ENCODE measurements around the gene FOCAD. TPM values are rescaled to one million over a fixed set of nuclear protein-coding genes. Genes with fewer than 3 reads are reported as not detected.

Gene FOCAD
- total and polyA plus RNA-seq, 7 donors = 7.4 to 51.5 (median 25.5) TPM

DNA sequence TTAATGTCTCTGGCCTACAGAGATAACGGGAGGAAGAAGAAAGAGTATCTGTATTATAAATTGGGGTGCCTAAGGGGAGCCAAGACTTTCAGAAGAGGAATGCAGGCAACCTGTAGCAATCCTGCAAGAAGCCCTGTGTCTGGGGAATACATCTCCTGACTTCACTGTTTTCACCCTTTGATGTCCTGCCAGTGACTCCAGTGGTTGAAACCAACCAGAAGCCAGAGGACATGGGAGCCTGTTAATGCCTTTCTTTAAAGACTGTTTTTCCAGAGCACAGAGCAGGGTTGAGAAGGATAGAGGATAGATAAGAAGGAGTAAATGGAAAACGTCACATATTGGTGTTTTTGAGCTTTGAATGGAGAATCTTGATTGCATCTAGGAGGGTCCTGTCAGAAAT is 196.2 kb downstream of the FOCAD start:
- Histone ChIP-seq H3K27ac (no peak overlapping the region), H3K9me3 (no peaks in the 10 kb centered on the region), H3K27me3 (no peaks in the 10 kb centered on the region), H3K4me3 (no peak overlapping the region), H3K36me3 (peaks cover 0 to 24% (median 4%) of the 10 kb centered on the region in 4 donors), H3K4me1 (no peaks in the 10 kb centered on the region)
- intact Hi-C loops (cut with DNase I) = loop anchor here (5.0 kb wide), 1 partner anchor 253 kb away; no protein-coding TSS in a partner anchor
- DNase-seq = no peak
- 94 to 96% methylated on average over 2 of the region's 2 CpGs for WGBS, 2 donors
- TF ChIP-seq, protein P1, sequence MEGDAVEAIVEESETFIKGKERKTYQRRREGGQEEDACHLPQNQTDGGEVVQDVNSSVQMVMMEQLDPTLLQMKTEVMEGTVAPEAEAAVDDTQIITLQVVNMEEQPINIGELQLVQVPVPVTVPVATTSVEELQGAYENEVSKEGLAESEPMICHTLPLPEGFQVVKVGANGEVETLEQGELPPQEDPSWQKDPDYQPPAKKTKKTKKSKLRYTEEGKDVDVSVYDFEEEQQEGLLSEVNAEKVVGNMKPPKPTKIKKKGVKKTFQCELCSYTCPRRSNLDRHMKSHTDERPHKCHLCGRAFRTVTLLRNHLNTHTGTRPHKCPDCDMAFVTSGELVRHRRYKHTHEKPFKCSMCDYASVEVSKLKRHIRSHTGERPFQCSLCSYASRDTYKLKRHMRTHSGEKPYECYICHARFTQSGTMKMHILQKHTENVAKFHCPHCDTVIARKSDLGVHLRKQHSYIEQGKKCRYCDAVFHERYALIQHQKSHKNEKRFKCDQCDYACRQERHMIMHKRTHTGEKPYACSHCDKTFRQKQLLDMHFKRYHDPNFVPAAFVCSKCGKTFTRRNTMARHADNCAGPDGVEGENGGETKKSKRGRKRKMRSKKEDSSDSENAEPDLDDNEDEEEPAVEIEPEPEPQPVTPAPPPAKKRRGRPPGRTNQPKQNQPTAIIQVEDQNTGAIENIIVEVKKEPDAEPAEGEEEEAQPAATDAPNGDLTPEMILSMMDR (IDR thresholded peaks at IDR 0.05) = no peak
- TF ChIP-seq POLR2AphosphoS5 (IDR thresholded peaks at IDR 0.05) (peak in 1 of 4 donors; percentile 17), EP300 (IDR thresholded peaks at IDR 0.05) (no peak)

DNA sequence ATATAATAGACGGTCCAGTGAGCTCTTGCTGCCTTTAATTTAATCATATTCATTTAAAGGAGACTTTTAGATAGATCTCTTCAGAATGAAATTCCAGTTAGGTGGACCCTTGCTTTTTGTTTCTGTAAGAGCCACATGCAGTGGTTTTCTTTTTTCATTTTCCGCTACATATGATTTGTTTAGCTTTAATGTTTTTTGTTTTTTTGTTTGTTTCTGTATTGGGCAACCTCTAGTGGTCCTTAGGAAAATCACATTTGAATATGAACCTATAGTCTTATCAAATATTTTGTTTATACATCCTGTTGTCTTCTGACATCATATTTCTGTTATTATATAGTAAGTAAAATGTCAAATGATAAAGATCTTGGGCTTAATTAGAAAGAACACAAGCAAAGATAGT is 196.6 kb downstream of the FOCAD start:
- Histone ChIP-seq H3K36me3 (peaks cover 0 to 24% (median 4%) of the 10 kb centered on the region in 4 donors), H3K27me3 (no peaks in the 10 kb centered on the region), H3K4me1 (no peaks in the 10 kb centered on the region), H3K4me3 (no peak overlapping the region), H3K9me3 (no peaks in the 10 kb centered on the region), H3K27ac (no peak overlapping the region)
- TF ChIP-seq POLR2AphosphoS5 (IDR thresholded peaks at IDR 0.05) (no peak), EP300 (IDR thresholded peaks at IDR 0.05) (no peak), POLR2A (IDR thresholded peaks at IDR 0.05) (no peak)
- TF ChIP-seq, protein P1 (IDR thresholded peaks at IDR 0.05) = no peak
- intact Hi-C loops (cut with DNase I) = loop anchor here (5.0 kb wide), 1 partner anchor 253 kb away; no protein-coding TSS in a partner anchor
- no peak for DNase-seq
- 95 to 98% methylated on average over 2 of the region's 2 CpGs for WGBS, 2 donors

DNA sequence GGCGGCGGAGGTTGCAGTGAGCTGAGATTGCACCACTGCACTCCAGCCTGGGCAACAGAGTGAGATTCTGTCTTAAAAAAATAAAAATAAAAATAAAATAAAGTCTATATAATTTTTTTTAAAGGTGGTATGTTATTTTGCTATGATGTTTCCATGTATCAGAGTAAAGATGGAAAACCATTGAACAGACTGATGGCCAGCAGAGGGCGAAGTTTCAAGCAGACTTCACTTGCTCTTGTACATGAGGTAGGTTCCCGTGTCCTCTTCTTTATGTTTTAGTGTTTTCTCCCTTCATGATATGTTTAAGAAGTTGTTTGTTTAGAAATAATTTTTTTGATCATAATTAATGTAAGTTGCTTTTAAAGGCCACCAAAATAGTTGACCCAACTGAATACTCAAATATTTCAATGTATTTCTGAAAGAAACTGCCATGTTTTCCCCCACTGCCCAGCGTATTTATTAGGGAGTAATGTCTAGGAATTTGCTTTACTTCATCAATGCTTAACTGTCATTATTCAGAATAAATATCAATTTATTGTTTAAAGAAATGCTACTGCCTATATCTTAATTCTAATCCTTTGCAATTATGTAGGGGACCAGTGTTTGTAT is 201.0 kb downstream of the FOCAD start:
- DNase-seq = peak; percentile 69
- H3K4me1 ChIP-seq = no peaks in the 10 kb centered on the region
- 75 to 80% methylated on average over 5 of the region's 5 CpGs for WGBS, 2 donors
- H3K27me3 ChIP-seq = no peaks in the 10 kb centered on the region
- intact Hi-C loops (cut with DNase I) = loop anchor here (5.0 kb wide), 2 partner anchors 227 to 258 kb away; no protein-coding TSS in a partner anchor
- H3K27ac ChIP-seq = no peak overlapping the region
- no peaks in the 10 kb centered on the region for H3K9me3 ChIP-seq
- H3K36me3 ChIP-seq = peaks cover 0 to 24% (median 4%) of the 10 kb centered on the region in 4 donors
- H3K4me3 ChIP-seq = no peak overlapping the region
- TF ChIP-seq, protein P1 (IDR thresholded peaks at IDR 0.05) = peak in 3 of 4 experiments; percentile 49 to 69 (median 50)
- TF ChIP-seq POLR2AphosphoS5 (IDR thresholded peaks at IDR 0.05) = no peak

DNA sequence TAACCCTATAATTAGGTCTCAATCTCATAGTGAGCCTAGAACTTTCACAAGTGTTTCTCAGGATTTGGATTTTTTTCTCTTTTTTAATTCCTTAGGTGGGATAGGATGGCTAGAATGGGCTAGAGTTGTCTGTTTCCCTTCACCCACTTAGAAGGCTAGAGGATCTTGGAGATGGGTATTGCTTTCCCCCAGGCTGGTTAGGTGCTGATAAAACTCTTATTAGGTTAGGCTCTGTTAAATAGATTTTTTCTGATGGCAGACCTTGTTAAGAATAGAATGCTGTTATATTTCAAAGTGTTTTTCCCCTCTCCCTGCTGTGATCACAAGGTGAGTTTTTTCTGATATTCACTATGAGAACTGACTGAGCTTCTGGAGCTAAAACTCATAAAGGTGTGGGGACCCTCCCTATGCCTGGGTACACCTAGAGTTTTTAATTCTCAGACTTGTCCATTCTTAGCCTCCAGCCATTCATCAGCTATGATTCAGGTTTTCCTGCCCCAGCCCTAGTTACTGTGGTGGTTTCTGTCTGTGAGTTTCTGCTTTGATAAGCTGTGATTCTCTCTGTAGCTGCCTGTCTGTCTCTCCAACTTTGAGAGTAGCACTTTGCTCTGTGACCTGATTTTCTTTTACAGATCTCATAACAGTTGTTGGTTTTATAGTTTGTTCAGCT is 215.0 kb downstream of the FOCAD start:
- no peak overlapping the region for H3K4me3 ChIP-seq
- no peaks in the 10 kb centered on the region for H3K36me3 ChIP-seq
- no peak for DNase-seq
- no peaks in the 10 kb centered on the region for H3K27me3 ChIP-seq
- no peaks in the 10 kb centered on the region for H3K4me1 ChIP-seq
- TF ChIP-seq, protein P1 (IDR thresholded peaks at IDR 0.05) = no peak
- no peak for TF ChIP-seq EP300 (IDR thresholded peaks at IDR 0.05)
- no peak for TF ChIP-seq POLR2AphosphoS5 (IDR thresholded peaks at IDR 0.05)
- no peak for TF ChIP-seq POLR2A (IDR thresholded peaks at IDR 0.05)
- no peaks in the 10 kb centered on the region for H3K9me3 ChIP-seq
- no peak overlapping the region for H3K27ac ChIP-seq
- intact Hi-C loops (cut with DNase I) = no loop called here
